Measurements from ENCODE around the gene WIPF1. TPM values are rescaled to one million over a fixed set of nuclear protein-coding genes. Genes with fewer than 3 reads are reported as not detected.

WIPF1 gene
- total RNA-seq, 1 experiment from 2014 or later = 0.59 TPM

DNA sequence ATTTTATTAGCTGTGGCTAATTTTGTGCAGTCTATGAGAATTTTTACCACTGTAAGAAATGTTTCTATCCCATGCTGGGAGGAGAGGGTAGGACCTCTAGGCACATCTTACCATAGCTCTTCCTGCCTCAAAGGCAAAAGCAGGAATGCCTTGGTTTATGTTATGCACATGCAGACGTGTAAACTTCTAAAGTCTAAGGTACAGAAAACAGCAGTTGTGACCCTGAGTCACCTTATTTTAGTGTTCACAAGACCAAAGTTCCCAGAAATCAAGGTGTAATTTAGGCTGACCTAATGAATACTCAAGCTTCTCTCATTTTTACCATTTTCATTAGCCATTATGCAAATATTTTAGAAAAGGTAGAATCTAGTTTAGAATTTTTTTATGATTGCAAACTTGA lies 15.4 kb upstream of the WIPF1 start:
- Histone ChIP-seq H3K9ac (ENCODE audit: low read length) (no peak overlapping the region), H2AFZ (ENCODE audit: low read depth, low read length, poor library complexity, severe bottlenecking) (no peak overlapping the region), H3K4me3 (replicated peaks in 1 of 2; ENCODE audit: low read depth in 1 of 2, low read length in 2 of 2) (no peak overlapping the region), H3K27ac (ENCODE audit: low read depth, low read length) (no peak overlapping the region), H3K36me3 (ENCODE audit: control insufficient read depth in 1 of 2, insufficient read depth in 2 of 2, low read length in 2 of 2) (no peaks in the 10 kb centered on the region), H4K20me1 (ENCODE audit: insufficient read depth) (no peaks in the 10 kb centered on the region), H3K4me2 (ENCODE audit: low read length) (no peak overlapping the region), H3K4me1 (ENCODE audit: control insufficient read depth in 1 of 2, insufficient read depth in 2 of 2, low read length in 2 of 2) (0 out of 4 replicates have a peak, but pooled peaks cover 0 to under 1% of the 10 kb centered on the region in 2 experiments), H3K79me2 (ENCODE audit: insufficient read depth, low read length) (no peaks in the 10 kb centered on the region), H3K27me3 (ENCODE audit: insufficient read depth, low read length) (no peaks in the 10 kb centered on the region), H3K9me3 (ENCODE audit: control insufficient read depth in 1 of 2, insufficient read depth in 1 of 2, low read depth in 1 of 2, low read length in 2 of 2) (no peaks in the 10 kb centered on the region), H3K9me2 (ENCODE audit: insufficient read depth) (no peaks in the 10 kb centered on the region)
- CTCF ChIA-PET = no interaction called here
- TF ChIP-seq CEBPB (IDR thresholded peaks at IDR 0.05; ENCODE audit: low read depth) (no peak), EZH2 (IDR thresholded peaks at IDR 0.05) (no peak), SP1 (IDR thresholded peaks at IDR 0.05; ENCODE audit: low read depth) (no peak), TCF7L2 (IDR thresholded peaks at IDR 0.05; ENCODE audit: borderline replicate concordance, extremely low read depth, insufficient read depth, insufficient read length) (no peak)
- TF ChIP-seq, protein P1, sequence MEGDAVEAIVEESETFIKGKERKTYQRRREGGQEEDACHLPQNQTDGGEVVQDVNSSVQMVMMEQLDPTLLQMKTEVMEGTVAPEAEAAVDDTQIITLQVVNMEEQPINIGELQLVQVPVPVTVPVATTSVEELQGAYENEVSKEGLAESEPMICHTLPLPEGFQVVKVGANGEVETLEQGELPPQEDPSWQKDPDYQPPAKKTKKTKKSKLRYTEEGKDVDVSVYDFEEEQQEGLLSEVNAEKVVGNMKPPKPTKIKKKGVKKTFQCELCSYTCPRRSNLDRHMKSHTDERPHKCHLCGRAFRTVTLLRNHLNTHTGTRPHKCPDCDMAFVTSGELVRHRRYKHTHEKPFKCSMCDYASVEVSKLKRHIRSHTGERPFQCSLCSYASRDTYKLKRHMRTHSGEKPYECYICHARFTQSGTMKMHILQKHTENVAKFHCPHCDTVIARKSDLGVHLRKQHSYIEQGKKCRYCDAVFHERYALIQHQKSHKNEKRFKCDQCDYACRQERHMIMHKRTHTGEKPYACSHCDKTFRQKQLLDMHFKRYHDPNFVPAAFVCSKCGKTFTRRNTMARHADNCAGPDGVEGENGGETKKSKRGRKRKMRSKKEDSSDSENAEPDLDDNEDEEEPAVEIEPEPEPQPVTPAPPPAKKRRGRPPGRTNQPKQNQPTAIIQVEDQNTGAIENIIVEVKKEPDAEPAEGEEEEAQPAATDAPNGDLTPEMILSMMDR (IDR thresholded peaks at IDR 0.05 in 2 of 3, conservative IDR thresholded peaks at IDR 0.05 in 1 of 3; ENCODE audit: borderline replicate concordance in 1 of 3, insufficient read depth in 1 of 3, low read depth in 2 of 3, low read length in 2 of 3) = no peak
- TF ChIP-seq, protein P2, sequence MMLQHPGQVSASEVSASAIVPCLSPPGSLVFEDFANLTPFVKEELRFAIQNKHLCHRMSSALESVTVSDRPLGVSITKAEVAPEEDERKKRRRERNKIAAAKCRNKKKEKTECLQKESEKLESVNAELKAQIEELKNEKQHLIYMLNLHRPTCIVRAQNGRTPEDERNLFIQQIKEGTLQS (IDR thresholded peaks at IDR 0.05) = no peak
- intact Hi-C loops (cut with micrococcal nuclease) = no loop called here
- POLR2A ChIA-PET = no interaction called here
- RAD21 ChIA-PET (ENCODE audit: low non-redundant PET in 1 of 2, low total read pairs in 2 of 2, uncharacterized antibody in 2 of 2, unreplicated experiment in 2 of 2) = no interaction called here
- ATAC-seq (no peak), DNase-seq (ENCODE audit: low read depth, low spot score) (no peak)
- BruUV-seq (replicated peaks) = no TSS peak

DNA sequence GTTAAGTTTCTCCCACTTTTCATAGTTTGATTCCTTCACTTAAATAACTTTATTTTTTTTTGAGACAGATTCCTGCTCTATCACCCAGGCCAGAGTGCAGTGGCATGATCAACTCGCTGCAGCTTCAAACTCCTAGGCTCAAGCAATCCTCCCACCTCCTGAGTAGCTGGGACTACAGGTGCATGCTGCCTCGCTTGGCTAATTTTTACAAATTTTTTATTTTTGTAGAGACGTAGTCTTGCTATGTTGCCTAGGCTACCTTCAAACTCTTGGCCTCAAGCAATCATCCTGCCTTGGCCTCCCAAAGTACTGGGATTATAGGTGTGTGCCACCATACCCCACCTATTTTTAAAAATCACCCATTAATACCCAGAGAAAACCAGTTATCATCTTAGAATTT lies 14.2 kb upstream of the WIPF1 start:
- CTCF ChIA-PET = no interaction called here
- intact Hi-C loops (cut with micrococcal nuclease) = no loop called here
- Histone ChIP-seq H2AFZ (ENCODE audit: low read depth, low read length, poor library complexity, severe bottlenecking) (no peak overlapping the region), H3K9me2 (ENCODE audit: insufficient read depth) (no peaks in the 10 kb centered on the region), H3K4me3 (replicated peaks in 1 of 2; ENCODE audit: low read depth in 1 of 2, low read length in 2 of 2) (no peak overlapping the region), H3K4me1 (ENCODE audit: control insufficient read depth in 1 of 2, insufficient read depth in 2 of 2, low read length in 2 of 2) (no peaks in the 10 kb centered on the region), H3K27me3 (ENCODE audit: insufficient read depth, low read length) (no peaks in the 10 kb centered on the region), H3K36me3 (ENCODE audit: control insufficient read depth in 1 of 2, insufficient read depth in 2 of 2, low read length in 2 of 2) (no peaks in the 10 kb centered on the region), H3K27ac (ENCODE audit: low read depth, low read length) (no peak overlapping the region), H3K79me2 (ENCODE audit: insufficient read depth, low read length) (no peaks in the 10 kb centered on the region), H4K20me1 (ENCODE audit: insufficient read depth) (no peaks in the 10 kb centered on the region), H3K9ac (ENCODE audit: low read length) (no peak overlapping the region), H3K4me2 (ENCODE audit: low read length) (no peak overlapping the region), H3K9me3 (ENCODE audit: control insufficient read depth in 1 of 2, insufficient read depth in 1 of 2, low read depth in 1 of 2, low read length in 2 of 2) (no peaks in the 10 kb centered on the region)
- no peak for DNase-seq (ENCODE audit: low read depth, low spot score)
- TF ChIP-seq CBX3 (IDR thresholded peaks at IDR 0.05; ENCODE audit: low read depth) (no peak), EGR1 (IDR thresholded peaks at IDR 0.05; ENCODE audit: low read depth) (no peak), ELF1 (IDR thresholded peaks at IDR 0.05; ENCODE audit: borderline replicate concordance, low read depth) (no peak), POLR2AphosphoS5 (IDR thresholded peaks at IDR 0.05; ENCODE audit: low read depth, low read length) (no peak), EZH2 (IDR thresholded peaks at IDR 0.05) (no peak)
- no TSS peak for BruUV-seq (replicated peaks)
- RAD21 ChIA-PET (ENCODE audit: low non-redundant PET in 1 of 2, low total read pairs in 2 of 2, uncharacterized antibody in 2 of 2, unreplicated experiment in 2 of 2) = no interaction called here
- POLR2A ChIA-PET = no interaction called here
- ATAC-seq = no peak

Measured in HCT116 (cell line).